Ishikawa (cell line): ENCODE data around the gene FGD3.

Experiments used
- RAD21 ChIP-seq: IDR thresholded peaks from 2 replicates; pipeline ENCODE4 v1.6.1; 2012; ENCODE audit warnings: low read depth
- REST ChIP-seq: IDR thresholded peaks from 2 replicates; pipeline ENCODE4 v1.6.1; 2012; ENCODE audit warnings: low read depth, mild to moderate bottlenecking
- TEAD4 ChIP-seq: IDR thresholded peaks from 2 replicates; pipeline ENCODE4 v1.6.1; 2012

- TF ChIP-seq REST (no peak), TEAD4 (no peak), RAD21 (no peak)
Measured at GRCh38 chr9:93012963-93013855, 65.9 kb downstream of the FGD3 start.
